ENCODE results near the gene CNN2.
"Not testable (repeated sequence)": the region's sequence is repeated elsewhere in the genome, so short reads cannot be mapped to it uniquely, and the experiment has no call there.

Gene CNN2

GRCh38 chr19:1012334-1012733 is 14.1 kb upstream of the CNN2 start:
- no peak for DNase-seq

DNA sequence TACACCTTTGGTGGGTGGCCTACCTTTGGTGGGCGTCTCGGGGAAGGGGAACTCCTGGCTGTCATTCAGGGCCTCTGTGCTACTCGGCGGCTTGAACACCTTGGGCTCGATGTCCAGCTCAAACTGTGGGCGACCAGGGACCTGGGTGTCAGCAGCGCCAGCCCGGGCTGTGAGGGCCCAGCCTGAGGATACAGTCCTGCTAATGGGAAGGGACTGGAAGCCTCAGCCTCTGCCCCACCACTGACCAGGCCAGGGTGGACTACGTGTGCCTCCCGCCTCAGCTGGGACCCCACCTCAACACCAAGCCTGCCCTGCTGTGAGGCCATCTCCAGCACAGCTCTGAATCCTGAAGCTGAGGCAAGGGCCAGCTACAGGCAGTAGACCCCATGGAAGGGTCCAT is 13.2 kb upstream of the CNN2 start:
- no peak for DNase-seq

- DNase-seq, result no peak
These were observed 12.0 kb upstream of the CNN2 start for GRCh38 chr19:1014161-1015060.

- no peak for DNase-seq
These were observed 11.2 kb upstream of the CNN2 start for GRCh38 chr19:1015061-1015781.

GRCh38 chr19:1015782-1016646 is 10.4 kb upstream of the CNN2 start:
- DNase-seq, result no peak

DNA sequence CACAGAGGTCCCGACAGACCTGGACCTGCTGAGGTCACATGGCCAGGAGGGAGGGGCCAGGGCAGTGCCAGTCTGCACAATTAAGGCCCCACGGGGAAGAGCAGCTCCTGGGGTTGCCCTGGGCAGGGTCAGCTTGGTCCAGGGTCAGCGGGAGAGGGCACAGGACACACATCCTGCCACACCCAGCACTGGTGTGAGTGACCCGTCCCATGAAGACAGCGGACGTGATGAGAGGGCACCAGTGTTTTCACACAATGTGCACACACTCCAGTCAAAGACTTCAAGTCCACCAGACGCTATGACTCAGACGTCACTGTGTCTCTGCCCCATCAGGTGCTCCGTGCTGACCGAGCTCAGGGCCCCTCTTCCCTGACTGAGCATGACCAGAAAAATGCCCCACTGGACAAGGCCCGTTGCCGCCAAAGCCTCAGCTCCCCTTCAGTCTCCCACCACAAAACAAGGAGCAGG is 9.7 kb upstream of the CNN2 start:
- no peak for DNase-seq

- DNase-seq, result no peak
These were observed 9.1 kb upstream of the CNN2 start for GRCh38 chr19:1017115-1017905.

- DNase-seq, result no peak
These were observed 8.5 kb upstream of the CNN2 start for GRCh38 chr19:1017906-1018305.

DNA sequence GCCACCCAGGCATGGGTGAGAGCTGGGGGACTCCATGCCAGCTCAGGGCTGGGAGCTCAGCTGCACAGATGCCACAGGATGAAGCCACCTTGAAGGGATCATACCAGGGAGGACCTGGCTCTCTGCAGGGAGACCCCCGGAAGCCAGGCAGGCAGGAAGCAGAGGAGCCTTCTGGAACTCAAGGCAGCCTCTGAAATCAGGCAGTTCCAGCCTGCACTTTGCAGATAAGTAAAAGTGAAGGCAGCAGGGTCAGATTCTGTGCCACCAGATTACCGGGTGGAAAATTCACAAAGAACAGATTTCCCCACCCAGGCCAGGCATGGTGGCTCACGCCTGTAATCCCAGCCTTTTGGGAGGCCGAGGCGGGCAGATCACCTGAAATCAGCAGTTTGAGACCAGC is 8.0 kb upstream of the CNN2 start:
- DNase-seq, result no peak

- DNase-seq, result no peak
These were observed 7.3 kb upstream of the CNN2 start for GRCh38 chr19:1018932-1019615.

DNA sequence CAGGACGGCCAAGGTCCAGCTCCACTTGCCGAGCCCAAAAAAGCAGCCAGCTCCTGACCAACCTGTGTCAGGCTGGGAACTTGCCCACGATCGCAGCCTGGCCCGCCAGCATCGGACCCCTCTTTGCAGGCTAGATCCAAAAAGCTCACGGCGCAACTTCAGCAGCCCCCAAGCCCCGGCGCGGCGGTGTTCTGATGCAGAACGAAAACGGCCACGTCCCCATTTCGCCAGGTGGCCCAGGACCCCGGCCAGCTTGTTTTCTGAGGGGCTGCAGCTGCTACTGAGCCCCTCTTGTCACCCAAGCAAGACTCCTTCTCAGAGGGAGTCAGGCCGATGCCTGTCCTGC is 6.8 kb upstream of the CNN2 start:
- DNase-seq, result no peak

- DNase-seq, result no peak
These were observed 6.2 kb upstream of the CNN2 start for GRCh38 chr19:1019980-1020867.

GRCh38 chr19:1020868-1021425 is 5.5 kb upstream of the CNN2 start, which contains the start of gene TMEM259:
Gene TMEM259 (minus strand): TSS chr19:1021123. CDS start chr19:1020996, 127 bp downstream.
- peak; percentile 98 for DNase-seq

- DNase-seq, result not testable (repeated sequence)
These were observed 2.6 kb upstream of the CNN2 start for GRCh38 chr19:1023883-1024188.

DNA sequence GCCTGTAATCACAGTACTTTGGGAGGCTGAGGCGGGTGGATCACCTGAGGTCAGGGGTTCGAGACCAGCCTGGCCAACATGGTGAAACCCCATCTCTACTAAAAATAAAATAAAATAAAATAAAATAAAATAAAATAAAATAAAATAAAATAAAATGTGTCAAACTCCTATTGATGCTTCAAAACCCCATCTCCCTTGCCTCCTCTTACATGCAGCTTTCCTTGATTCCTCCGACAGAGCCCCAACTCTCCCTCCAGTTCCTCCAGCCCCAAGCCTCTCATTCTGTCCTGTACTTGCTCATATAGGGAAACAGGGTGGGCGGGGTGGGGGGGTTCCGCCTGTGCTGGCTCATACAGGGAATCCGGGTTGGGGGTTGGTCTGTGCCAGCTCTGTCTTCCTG is 1.3 kb upstream of the CNN2 start:
- DNase-seq, result not testable (repeated sequence)

GRCh38 chr19:1026783-1027649 is 608 bp downstream of the CNN2 start:
- peak; percentile 58 for DNase-seq

- DNase-seq, result peak; percentile 31
These were observed 1.2 kb downstream of the CNN2 start for GRCh38 chr19:1027650-1028061.

DNA sequence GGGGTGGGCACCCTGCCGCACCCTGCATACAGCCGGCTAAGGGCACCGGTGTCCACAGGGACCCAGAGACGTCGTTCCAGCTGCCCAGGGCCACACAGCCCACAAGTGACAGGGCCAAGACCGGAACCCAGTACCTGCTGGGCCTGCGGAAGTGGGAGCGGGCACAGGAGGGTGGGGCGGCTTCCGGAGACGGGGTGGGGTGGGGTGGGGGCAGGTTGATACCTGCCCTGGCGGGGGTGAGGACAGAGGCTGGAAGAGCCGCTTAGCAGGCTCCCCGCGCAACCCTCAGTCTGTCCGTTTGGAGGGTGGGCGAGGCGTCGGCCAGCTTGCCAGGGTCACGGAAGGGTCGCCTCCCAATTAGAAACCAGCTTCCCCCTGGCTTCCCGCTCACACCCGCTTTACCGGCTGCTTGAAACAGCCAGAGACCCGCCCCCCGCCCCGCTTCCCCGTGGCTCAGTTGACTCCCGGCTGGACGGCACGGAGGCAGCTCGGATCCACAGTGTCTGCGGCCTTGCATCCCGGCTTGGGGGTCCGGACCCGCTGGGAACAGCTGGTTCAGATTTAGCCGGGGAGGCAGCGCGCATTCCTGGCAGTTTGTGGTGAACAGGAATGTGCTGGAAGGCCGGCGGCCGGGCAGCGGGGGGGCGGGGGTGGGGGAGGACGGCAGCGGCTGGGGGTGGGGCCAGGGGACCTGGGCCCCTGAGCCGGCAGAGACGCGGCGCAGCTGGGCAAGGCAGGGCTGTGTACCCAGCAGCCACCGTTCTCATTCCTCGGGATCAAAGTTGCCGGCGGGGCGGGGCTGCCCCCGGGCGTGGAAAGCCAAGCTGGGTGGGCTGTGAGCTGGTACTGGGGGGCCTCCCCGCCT is 1.9 kb downstream of the CNN2 start:
- peak; percentile 71 for DNase-seq

Data from stimulated activated CD4-positive, alpha-beta T cell treated with anti-CD3 and anti-CD28 coated beads, Interleukin-15, amount 100 ng/mL, for 24 hours (primary cell).